ENCODE results near the gene PRKAG2.

DNA sequence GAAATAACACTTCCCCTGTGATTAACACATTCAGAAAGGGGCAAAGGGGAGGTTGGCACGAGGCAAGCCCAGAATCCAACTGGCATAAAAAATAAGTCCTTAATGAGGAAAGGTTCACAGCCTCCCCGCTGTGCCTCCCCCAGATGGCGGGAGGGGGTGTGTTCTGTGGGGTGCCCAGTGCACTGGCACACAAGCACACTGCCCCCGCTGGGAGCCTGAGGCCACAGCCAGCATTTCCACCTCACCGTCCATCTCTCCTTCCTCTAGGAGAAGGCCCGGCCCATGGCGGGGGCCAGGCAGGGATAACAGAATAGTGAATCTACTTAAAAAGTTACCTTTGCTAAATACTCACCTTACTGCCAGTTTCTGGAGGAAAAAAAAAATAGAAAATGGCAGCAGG is 43.2 kb downstream of the PRKAG2 start:
- no peak for TF ChIP-seq EZH2phosphoT487 (IDR thresholded peaks at IDR 0.05; ENCODE audit: borderline replicate concordance)
- TF ChIP-seq, protein P1, sequence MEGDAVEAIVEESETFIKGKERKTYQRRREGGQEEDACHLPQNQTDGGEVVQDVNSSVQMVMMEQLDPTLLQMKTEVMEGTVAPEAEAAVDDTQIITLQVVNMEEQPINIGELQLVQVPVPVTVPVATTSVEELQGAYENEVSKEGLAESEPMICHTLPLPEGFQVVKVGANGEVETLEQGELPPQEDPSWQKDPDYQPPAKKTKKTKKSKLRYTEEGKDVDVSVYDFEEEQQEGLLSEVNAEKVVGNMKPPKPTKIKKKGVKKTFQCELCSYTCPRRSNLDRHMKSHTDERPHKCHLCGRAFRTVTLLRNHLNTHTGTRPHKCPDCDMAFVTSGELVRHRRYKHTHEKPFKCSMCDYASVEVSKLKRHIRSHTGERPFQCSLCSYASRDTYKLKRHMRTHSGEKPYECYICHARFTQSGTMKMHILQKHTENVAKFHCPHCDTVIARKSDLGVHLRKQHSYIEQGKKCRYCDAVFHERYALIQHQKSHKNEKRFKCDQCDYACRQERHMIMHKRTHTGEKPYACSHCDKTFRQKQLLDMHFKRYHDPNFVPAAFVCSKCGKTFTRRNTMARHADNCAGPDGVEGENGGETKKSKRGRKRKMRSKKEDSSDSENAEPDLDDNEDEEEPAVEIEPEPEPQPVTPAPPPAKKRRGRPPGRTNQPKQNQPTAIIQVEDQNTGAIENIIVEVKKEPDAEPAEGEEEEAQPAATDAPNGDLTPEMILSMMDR (conservative IDR thresholded peaks at IDR 0.05; ENCODE audit: low read length) = peak; percentile 30; the same call in 1 of the 2 replicates
